GM12874 (cell line): ENCODE data around the gene ADAMTS9.

ENCODE experiments used
- TF ChIP-seq, protein P1 (sequence below): IDR thresholded peaks from 2 replicates; pipeline ENCODE4 v1.5.1; 2011; ENCODE audit warnings: low read depth, mild to moderate bottlenecking, control low read depth, low read length, moderate library complexity; ENCODE audit not compliant: insufficient read depth

ADAMTS9 gene

DNA sequence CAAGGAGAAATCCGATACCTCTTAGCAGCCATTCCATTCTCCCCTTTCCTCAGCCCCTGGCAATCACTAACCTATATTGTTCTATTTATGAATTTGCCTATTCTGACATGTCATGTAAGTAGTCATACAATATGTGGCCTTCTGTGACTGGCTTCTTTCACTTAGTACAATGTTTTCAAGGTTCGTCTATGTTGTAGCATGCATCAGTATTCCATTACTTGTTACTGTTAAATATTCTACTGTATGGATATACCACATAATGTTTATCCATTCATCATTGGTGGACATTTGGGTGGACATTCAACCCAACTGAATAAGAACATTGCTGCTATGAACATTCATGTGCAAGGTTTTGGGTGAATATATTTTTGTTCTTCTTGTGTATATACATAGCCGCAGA is 23.4 kb downstream of the ADAMTS9 start:
- TF ChIP-seq, protein P1, sequence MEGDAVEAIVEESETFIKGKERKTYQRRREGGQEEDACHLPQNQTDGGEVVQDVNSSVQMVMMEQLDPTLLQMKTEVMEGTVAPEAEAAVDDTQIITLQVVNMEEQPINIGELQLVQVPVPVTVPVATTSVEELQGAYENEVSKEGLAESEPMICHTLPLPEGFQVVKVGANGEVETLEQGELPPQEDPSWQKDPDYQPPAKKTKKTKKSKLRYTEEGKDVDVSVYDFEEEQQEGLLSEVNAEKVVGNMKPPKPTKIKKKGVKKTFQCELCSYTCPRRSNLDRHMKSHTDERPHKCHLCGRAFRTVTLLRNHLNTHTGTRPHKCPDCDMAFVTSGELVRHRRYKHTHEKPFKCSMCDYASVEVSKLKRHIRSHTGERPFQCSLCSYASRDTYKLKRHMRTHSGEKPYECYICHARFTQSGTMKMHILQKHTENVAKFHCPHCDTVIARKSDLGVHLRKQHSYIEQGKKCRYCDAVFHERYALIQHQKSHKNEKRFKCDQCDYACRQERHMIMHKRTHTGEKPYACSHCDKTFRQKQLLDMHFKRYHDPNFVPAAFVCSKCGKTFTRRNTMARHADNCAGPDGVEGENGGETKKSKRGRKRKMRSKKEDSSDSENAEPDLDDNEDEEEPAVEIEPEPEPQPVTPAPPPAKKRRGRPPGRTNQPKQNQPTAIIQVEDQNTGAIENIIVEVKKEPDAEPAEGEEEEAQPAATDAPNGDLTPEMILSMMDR, result no peak

- TF ChIP-seq, protein P1, result no peak
These were observed 28.2 kb downstream of the ADAMTS9 start for GRCh38 chr3:64659617-64659978.

GRCh38 chr3:64658001-64658400 is 29.8 kb downstream of the ADAMTS9 start:
- TF ChIP-seq, protein P1, result no peak

DNA sequence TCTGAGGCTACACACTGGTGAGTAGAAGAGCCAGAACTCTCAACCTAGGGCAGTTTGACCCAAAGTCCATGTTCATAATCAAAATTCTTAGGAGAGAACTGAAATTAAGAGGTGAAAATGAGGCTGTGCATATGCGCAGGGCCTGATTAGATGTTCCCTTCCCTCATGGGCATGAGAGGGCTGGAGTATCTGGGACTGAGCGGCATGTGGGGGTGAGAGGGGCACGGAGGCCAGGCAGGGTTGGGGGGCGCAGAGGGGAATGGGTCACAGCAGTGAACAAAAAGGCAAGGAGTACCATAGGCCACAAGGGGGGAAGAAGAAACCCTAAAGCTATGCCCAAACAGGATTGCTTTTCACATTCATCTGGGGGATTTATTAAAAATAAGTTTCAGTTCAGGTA is 31.3 kb downstream of the ADAMTS9 start:
- TF ChIP-seq, protein P1, result no peak

GRCh38 chr3:64655160-64655559 is 32.6 kb downstream of the ADAMTS9 start:
- TF ChIP-seq, protein P1, result no peak

- TF ChIP-seq, protein P1, result no peak
These were observed 33.8 kb downstream of the ADAMTS9 start for GRCh38 chr3:64654013-64654412.

- TF ChIP-seq, protein P1, result no peak
These were observed 34.7 kb downstream of the ADAMTS9 start for GRCh38 chr3:64653101-64653500.
